HG02981 (cell line): ENCODE data around the gene CNOT3.
A peak's percentile ranks its signal among the peaks of the same experiment; 100 is the strongest.

Experiments
- ATAC-seq: cut with Tn5 transposase; IDR thresholded peaks from one replicate; pipeline ENCODE4 v1.9.1; 2021; ENCODE audit warnings: mild to moderate bottlenecking, moderate library complexity; ENCODE audit not compliant: unreplicated experiment

The CNOT3 gene

GRCh38 chr19:54147676-54148075, 10.1 kb downstream of the CNOT3 start:
- ATAC-seq: no peak

DNA sequence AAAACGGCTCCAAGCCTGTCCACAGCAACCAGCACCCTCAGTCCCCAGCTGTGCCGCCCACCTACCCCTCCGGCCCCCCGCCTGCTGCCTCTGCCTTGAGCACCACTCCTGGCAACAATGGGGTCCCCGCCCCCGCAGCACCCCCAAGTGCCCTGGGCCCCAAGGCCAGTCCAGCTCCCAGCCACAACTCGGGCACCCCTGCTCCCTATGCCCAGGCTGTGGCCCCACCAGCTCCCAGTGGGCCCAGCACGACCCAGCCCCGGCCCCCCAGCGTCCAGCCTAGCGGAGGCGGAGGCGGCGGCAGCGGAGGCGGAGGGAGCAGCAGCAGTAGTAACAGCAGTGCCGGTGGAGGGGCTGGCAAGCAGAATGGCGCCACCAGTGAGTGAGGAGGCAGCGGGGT, 10.6 kb downstream of the CNOT3 start:
- ATAC-seq: no peak

DNA sequence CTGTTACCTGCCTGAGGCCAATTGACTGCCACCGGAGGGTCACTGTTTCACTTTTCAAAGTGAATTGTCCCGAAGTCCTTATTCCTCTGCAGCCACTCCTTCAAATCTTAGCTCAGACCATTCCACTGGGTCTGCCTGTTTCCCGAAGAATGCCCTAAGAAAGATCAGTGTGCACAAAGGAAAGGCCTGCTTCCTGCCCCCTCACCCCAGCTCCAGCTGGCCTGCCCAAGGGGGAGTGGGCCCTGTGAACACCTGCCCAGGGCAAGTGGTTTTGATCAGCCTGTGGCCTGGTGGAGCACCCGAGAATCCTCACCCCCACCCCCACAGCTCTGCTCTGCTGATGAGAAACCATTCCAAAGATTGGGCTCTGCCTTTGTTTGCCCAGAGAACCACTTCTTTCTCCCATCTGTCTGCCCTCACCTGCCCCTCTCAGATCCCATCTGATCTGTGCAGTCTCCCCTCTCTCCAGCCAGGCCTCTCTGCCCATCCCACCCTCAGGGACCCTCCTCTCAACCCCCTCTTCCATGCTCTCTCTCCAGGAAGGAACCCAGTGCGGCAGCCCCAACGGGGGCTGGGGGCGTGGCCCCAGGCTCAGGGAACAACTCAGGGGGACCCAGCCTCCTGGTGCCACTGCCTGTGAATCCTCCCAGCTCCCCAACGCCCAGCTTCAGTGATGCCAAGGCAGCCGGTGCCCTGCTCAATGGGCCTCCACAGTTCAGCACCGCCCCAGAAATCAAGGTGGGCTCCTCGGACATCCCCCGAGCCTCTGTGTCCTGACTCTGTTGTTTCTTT, 11.7 kb downstream of the CNOT3 start:
- ATAC-seq: no peak

DNA sequence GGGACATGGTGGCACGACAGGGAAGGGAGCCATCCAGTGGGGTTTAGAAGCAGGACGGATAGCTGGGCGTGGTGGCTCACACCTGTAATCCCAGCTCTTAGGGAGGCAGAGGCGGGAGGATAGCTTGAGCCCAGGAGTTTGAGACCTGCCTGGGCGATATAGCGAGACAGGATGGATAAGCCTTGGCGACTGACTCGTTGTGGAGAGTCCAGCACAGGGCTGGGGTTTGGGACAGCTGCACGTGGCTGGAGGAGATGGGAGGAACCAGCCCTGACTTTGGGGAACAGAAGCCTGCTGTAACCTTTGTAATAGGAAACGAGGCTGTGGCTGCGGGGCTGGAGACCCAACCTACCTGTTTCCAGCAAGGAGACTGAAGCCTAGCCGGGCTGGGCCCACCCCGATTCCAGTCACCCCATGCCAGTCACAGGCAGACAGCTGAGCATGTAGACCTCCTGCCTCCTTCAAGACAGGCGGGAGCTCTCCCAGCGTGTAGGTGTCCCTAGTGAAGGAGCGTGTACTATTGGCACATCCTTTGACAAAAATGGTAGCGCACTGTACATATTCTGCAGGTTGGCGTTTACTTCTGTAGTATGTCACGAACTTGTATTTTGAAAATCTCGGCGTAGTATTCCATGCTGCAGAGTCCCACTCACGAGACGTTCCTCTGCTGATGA, 13.9 kb downstream of the CNOT3 start:
- ATAC-seq: no peak

GRCh38 chr19:54152267-54152666, 14.7 kb downstream of the CNOT3 start:
- ATAC-seq: no peak

GRCh38 chr19:54152878-54153524, 15.4 kb downstream of the CNOT3 start:
- no peak for ATAC-seq

DNA sequence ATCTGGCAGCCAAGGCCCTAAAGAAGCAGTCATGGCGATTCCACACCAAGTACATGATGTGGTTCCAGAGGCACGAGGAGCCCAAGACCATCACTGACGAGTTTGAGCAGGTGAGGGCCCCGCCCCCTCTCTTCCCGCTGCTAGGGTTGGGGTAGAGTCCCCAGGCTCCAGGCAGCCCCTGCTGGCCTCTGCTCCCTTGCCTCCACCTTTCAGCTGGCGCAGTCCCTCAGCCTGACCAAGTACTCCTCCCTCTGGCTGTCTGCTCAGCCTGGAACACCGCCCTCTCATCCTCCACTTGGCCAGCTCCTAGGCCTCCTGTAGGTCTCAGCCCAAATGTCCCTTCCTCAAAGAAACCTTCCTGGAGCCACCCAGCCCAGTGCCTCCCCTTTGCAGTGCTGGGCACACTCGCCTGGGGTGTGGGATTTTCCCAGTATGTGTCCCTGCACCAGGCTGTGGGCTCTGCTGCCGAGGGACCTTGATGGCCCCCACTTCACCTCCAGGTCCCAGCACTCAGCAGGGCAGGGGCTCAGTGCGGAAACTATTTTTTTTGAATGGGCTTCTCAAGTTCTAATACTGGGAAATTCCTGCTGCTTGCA, 16.3 kb downstream of the CNOT3 start:
- no peak for ATAC-seq

DNA sequence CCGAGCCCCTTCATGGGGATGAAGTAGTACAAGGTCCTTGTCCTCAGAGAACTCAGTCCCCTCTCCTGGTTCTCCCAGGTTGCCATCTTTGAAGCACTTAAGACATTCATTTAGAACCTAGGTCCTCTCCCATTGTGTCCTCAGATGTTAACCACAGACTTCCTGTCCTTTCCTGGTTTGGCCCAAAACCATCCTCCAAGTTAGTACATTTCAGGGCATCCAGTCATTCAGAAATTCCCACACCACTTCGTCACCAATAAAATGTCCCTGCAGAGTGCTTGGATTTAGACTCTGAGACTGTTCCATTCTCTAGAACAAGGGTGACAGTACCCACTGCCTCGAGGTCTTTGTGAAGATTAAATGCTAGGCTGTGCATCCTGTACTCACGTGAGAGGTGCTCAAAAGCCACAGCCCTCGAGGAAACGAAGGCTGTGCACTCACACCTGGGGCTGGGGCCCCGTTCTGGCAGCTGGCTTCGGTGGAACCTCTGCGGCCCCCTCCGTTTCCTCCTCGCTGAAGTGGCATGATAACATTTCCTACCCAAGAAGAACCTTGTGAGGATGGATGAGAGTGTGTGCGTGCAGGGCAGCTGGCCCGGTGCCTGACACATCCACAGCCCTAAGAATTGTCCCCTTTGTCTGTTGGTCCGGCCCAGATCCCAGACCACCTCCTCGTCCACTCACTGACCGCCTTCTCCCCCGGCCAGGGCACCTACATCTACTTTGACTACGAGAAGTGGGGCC, 17.2 kb downstream of the CNOT3 start:
- ATAC-seq: no peak

DNA sequence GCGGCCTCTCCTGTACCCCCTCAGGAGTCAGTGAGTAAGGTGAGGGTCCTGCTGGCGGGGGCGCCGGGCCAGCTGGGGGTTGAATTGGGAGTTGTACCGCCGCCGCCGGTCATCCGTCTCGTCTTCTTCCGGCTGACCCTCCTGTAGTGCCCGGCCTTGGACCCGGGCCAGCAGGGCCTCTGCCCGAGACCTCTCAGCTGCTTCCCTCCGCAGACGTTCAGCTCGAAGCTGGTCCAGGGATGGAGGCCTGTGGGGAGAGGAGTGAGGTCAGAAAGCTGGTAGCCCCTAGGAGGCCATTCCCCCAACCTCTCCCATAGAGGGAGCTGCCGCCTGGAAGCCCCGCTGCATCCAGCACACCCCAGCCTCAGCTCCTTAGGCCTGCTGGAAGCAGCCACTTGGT, 18.1 kb downstream of the CNOT3 start:
- no peak for ATAC-seq

DNA sequence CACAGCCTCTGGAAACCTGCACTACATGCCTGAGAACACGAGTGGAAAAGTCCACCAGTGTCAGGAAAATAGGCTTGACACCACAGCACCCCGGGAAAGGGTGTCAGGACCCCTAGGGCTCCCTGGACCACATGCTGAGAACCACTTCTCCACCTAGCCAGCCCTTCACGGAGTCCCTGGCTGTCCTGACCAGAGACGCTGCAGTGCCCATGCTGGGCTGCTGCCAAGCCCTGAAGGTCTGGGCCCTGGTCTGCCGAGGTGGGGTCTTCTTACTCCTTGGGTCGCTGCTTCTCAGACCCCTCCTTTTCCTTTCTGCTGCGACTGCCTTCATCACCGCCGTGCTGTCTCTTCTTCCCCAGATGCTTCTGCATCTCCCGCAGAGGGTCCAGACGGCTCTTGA, 18.9 kb downstream of the CNOT3 start:
- ATAC-seq: no peak

DNA sequence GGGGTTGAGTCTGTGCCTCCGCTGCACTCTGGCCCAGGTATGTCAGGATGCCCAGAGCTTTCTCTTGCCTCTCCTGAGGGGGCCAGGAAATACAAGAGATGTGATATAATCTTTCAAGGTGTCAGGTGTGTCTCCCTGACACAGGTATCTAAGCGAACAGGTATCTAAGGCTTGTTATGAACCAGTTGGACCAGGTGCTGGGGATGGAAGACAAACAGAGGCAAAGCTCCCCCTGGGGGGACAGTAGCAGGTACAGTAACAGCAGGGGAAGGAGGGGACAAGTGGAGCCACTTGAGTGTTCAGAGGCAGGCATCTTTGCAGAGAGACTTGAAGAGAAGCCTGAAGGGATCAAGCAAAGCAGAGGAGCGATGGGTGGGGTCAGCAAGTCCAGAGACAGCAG, 19.4 kb downstream of the CNOT3 start:
- ATAC-seq: no peak

DNA sequence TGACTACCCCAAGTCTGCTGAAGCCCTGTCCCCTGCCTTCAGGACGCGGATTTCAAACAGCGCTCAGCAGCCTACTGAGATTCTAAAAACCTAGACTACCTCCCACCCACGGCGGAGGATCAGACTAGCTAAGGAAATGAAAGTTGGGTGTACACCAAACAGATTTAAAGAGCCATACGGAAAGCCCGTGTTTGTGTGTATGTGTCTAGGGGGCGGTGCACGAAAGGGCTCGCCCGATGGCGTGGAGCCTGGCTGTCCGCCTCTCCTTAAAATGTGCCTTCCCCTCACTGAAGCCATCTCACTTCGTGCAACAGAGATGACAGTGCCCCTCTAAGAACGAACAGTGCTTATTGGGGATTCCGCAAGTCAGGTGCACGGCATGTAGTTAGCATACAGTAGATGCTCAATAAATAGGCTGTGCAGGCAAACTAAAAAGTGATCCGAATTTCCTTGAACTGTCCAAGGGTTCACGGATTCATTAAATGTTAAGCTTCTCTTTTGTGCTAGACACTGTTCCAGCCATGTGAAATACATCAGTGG, 21.3 kb downstream of the CNOT3 start:
- ATAC-seq: no peak

- ATAC-seq: peak; percentile 90
Measured at GRCh38 chr19:54159352-54160181, 22.0 kb downstream of the CNOT3 start, which contains the start of gene LENG1. LENG1 (minus strand) TSS chr19:54159721; CDS start chr19:54159695, 26 bp downstream.

- no peak for ATAC-seq
Measured at GRCh38 chr19:54160182-54160811, 22.7 kb downstream of the CNOT3 start.

DNA sequence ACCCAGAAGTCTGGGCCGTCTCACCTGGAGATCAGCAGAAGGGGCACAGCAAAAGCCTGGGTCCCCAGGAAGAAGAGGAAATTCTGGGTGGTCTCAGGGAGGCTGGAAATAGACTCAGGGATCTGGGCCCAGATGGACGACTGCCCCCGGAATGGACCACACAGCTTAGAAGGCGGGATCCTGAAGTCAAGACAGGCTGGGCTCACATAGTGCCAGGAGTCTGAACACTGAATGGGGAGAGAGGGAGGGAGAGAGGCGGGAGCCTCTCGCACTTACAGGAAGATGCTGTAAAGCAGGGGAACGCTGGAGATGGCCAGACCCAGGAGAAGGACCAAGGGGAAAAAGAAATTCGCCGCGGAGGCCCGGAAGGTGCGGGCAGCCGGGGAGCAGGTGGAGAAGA, 23.3 kb downstream of the CNOT3 start:
- no peak for ATAC-seq

DNA sequence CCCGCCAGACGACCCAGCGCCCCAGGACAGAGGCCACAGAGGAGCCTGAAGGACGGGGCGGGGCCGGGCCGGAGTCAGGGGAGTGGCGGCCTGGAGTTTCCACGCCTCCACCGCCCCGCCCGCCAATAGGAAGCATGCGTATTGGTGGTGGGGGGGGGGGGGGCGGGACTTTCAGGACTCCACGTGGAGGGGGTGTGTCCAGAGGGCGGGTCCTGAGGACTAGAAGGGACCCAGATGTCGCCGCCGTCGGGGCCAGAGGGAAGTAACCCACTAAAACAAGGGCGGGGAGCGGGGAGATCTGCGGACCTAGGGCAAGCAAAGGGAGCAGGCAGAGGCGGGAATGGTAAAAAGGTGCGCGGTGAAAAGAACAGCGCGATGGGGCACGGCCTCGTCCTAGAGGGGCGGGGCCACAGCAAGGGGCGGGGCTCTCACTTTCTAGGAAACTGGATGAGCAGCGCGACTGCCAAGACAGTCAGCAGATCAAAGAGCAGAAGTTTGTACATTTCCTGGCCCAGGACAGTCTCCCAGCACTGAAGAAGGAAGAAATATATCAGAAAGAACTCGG, 24.8 kb downstream of the CNOT3 start:
- ATAC-seq: no peak

DNA sequence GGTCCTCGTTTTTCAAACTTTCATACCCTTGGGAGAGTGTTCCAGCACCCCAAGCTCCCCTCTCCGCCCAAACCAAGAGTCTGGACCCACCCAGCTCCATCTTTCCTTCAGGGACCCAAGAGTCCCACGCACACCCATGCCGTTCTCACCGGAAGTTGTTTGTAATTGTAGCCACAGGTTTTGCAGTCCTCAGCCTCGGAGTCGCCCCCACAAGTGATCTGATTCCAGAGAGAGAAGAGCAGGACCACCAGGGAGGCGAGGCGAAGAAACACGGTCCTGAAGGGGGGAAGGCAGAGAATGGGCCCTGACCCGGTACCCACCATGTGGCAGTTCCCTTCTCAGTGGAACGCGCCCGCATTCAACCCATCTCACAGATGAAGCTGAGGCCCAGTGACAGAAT, 25.3 kb downstream of the CNOT3 start:
- no peak for ATAC-seq

- no peak for ATAC-seq
Measured at GRCh38 chr19:54164369-54165068, 27.0 kb downstream of the CNOT3 start.
